ENCODE measurements around the gene CREBBP.

CREBBP gene

GRCh38 chr16:3881499-3881990, 1.0 kb upstream of the CREBBP start:
- no peak for DNase-seq (ENCODE audit: extremely low spot score, insufficient read length, low read depth)
- no peak for FAIRE-seq

DNA sequence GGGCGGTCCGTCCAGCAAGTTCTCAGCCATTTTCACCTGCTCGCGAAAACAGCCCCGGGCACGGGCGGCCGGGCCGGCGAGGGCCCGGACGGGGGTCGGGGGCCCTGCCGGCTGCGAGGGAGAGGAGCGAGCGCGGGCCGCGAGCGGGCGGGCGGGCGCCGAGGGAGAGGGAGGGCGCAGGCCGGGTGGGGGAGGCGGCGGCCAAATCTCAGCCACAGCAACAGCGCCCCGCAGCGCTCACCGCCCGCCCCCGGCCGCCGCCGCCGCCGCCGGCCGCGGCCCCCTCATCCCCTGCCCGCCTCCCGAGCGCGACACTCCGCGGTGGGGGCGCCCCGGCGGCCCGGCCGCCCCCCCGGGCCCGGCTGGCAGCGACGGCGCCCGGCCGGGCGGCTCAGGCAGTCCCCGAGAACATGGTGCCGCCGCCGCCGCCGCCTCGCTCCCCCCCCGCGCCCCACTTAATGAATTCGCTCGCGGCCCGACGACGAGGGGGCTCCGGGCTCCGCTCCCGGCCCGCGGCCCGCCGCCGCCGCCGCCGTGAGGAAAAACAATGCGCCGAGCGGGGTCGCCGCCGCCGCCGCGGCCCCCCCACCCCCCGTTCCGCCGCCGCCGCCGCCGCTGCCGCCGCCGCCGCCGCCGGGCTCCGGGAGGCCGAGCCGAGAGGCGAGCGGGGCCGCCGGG, 487 bp downstream of the CREBBP start:
- DNase-seq (ENCODE audit: extremely low spot score, insufficient read length, low read depth) (peak; percentile 40), FAIRE-seq (no peak)

DNA sequence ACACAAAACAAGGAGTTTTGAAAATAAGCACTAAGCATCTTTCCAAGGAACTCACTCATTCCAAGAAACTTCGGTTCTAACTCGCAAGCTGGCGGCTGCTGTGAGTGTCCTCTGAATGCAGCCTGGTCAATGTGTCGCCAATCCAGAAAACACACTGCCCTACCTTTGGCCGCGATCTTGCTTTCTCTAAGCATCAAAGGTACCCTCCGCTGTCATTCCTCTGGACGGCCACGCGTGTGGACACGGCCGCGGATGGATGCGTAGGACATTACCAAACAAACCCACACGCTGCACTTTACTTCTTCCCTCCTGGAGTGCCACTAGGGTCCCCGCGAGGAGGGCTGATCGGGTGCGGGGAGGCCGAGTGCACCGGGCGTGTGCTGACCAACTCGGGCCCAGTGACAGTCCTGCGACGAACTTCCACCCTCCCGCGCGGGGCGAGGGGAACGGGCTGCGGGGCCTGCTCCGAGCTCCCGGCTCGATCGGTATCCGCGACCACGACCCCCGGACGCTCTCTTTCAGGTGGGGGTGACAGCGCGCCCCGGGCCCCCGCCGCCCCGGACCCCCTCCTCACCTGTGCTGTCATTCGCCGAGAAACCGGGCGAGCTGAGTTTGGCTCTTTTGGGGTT, 1.1 kb downstream of the CREBBP start:
- no peak for DNase-seq (ENCODE audit: extremely low spot score, insufficient read length, low read depth)
- peak; percentile 46 for FAIRE-seq

DNA sequence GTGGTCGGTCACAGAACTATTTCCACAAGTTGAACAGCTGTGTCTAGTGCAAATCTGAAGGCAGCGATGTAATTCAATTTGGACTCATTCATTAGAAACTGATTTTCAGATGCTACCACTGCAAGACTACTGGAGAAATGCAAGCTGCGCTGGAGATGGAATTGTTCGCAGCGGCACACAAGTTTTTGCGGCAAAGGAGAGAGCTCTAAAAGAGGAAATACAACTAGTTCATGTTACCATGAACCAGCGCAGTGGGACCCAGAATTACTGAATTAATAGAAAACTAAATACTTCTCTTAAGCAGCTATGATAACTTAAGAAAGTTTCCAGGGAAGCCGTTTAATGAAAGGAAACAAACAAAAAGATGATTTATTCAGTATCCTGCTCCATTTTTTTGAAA, 1.9 kb downstream of the CREBBP start:
- peak; percentile 68 for FAIRE-seq

DNA sequence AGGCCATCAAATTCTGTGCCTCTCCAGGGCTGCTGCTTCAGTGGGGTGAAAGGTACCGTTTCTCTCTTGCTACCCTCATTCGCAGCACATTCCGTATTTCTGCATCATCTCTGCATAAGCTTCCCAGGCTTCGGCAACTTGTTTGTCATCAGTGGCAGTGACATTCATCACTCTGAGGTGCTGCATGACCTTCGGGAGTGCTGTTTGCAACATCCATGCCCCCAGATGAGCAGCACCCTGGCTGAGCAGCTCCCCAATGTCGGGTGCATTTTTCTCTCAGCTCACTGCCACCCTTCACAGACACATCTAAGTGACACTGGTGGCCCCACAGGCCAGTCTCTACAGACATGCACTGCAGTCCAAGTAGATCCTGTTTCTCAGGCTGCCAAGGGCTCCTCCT, 3.8 kb downstream of the CREBBP start:
- FAIRE-seq (no peak), DNase-seq (ENCODE audit: extremely low spot score, insufficient read length, low read depth) (no peak)

More for the DNA sequence above, 1.9 kb downstream of the CREBBP start:
- no peak for DNase-seq (ENCODE audit: extremely low spot score, insufficient read length, low read depth)

- FAIRE-seq (no peak), DNase-seq (ENCODE audit: extremely low spot score, insufficient read length, low read depth) (no peak)
Measured at GRCh38 chr16:3876160-3876559, 4.4 kb downstream of the CREBBP start.

- no peak for FAIRE-seq
Measured at GRCh38 chr16:3874794-3875692, 5.5 kb downstream of the CREBBP start.

GRCh38 chr16:3874242-3874641, 6.3 kb downstream of the CREBBP start:
- no peak for FAIRE-seq
- no peak for DNase-seq (ENCODE audit: extremely low spot score, insufficient read length, low read depth)

More at GRCh38 chr16:3874794-3875692, 5.5 kb downstream of the CREBBP start:
- no peak for DNase-seq (ENCODE audit: extremely low spot score, insufficient read length, low read depth)

GRCh38 chr16:3873482-3874173, 6.9 kb downstream of the CREBBP start:
- DNase-seq (ENCODE audit: extremely low spot score, insufficient read length, low read depth): no peak
- FAIRE-seq: no peak

DNA sequence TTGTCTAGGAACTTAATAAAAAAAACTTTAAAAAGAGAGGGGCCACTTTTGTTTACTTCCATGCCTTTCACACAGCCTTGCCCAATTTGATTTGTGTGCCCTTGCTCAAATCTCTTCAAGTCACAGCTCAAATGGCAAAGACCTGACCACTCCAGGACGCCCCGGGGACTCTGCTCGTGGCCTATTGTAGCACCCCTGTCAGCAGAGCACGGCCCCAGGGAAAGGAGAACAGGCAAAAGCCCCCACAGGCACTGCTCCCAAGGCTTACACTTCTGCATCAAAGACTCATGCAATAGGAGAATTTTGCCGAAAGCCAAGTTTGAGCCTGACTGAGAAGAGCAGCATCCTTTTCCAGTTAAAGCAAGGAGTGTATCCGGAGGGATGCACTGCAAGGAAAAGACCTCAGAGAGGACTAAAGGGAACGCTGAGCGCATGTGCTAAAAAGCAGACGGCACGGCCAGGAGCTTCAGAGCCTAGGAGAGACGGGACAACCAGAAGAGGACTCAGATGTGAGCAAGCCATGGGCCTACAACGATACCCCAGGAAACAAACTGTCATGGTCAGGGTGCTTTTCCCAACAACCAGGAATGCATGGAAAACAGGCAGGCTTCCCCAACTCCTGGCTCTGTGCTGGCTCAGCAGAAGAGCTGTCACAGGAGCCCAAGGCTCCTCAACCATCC, 8.2 kb downstream of the CREBBP start:
- no peak for DNase-seq (ENCODE audit: extremely low spot score, insufficient read length, low read depth)

DNA sequence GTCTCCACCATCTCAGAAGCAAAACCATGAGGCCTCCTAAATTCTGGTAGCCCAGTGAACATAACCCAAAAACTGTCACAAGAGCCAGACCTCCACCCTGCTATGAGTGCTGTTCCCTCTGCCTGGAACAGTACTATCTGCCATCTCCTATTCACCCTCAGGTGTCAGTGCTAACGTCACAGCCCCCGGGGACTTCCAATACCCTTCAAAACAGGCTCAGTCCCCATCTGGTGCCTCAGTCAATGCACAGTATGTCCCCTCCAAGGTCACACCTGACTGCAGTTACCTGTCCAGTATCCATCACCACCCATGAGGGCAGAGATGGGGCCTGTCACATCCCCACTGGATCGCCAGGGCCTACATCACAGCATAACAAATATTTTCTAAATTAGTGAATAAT, 11.5 kb downstream of the CREBBP start:
- DNase-seq (ENCODE audit: extremely low spot score, insufficient read length, low read depth): no peak
- FAIRE-seq: no peak

More for the DNA sequence above, 8.2 kb downstream of the CREBBP start:
- FAIRE-seq: no peak

GRCh38 chr16:3868556-3868955, 12.0 kb downstream of the CREBBP start:
- no peak for FAIRE-seq
- DNase-seq (ENCODE audit: extremely low spot score, insufficient read length, low read depth): no peak

DNA sequence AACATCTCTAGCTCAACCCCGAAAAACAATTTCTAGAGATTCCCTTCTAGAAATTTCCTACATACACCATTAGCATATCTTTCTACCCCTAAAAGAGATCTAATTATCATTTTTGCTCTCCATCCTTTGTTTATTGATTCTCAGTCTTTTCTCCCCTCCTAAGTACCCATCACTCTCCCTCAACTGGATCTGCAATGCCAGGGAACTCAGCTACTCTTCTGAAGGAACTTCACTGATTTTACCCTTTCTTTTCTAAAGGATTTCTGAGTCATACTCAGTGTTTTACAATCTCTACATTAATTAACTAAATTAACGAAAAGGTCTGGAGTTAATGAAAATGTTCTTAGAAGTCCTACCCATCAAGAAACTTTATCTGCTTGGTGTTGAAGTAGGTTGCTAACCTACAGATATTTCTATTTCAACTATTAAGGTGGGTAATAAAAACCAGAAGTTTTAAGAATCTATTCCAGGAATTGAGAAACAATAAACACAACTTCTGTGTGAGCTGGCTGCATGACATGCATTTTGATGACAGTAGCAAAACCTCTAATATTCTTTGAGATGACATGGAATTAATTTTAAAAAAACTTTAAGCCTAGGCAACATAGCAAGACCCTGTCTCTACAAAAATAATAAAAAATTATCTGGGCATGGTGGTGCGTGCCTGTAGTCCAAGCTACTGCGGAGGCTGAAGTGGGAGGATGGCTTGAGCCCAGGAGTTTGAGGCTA, 13.6 kb downstream of the CREBBP start:
- DNase-seq (ENCODE audit: extremely low spot score, insufficient read length, low read depth) (no peak), FAIRE-seq (no peak)

DNA sequence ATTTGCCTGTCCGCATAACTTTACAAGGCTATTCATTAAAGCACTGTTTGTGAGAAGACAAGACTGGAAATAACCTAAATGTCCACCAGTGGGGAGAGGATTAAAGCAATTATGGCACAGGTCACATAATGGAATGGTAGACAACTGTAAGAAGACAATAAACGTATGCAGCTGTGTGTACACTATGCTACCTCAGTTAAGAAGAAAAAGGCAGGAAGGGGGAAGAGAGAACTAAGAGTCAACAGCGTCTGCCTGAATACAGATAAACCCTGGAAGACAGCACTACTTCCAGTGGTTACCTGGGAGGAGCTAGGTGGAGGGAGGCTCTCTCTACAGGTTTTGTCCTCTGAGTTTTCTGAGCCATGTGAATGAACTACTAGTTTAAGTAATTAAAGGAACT, 15.3 kb downstream of the CREBBP start:
- DNase-seq (ENCODE audit: extremely low spot score, insufficient read length, low read depth) (no peak), FAIRE-seq (no peak)

- DNase-seq (ENCODE audit: extremely low spot score, insufficient read length, low read depth): no peak
- no peak for FAIRE-seq
Measured at GRCh38 chr16:3864562-3864961, 16.0 kb downstream of the CREBBP start.

DNA sequence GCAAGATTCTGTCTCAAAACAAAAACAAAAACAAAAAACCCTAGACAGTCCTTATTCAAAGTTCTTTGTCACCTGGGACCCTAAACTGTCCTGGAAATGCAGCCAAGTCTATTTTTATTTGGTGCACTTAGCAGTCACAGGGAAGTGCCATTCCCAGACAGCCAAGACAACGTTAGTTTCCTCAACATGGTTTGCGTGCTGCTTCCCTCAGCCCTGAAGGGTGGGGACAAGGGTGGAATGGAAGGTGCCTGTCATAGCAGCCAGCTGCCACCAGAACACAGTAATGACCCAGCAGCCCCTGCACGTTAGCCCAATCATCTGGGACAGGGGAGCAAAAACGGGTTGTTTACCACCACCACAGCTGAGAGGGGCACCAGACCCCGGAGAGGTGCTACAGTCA, 16.9 kb downstream of the CREBBP start:
- DNase-seq (ENCODE audit: extremely low spot score, insufficient read length, low read depth): no peak
- FAIRE-seq: no peak

DNA sequence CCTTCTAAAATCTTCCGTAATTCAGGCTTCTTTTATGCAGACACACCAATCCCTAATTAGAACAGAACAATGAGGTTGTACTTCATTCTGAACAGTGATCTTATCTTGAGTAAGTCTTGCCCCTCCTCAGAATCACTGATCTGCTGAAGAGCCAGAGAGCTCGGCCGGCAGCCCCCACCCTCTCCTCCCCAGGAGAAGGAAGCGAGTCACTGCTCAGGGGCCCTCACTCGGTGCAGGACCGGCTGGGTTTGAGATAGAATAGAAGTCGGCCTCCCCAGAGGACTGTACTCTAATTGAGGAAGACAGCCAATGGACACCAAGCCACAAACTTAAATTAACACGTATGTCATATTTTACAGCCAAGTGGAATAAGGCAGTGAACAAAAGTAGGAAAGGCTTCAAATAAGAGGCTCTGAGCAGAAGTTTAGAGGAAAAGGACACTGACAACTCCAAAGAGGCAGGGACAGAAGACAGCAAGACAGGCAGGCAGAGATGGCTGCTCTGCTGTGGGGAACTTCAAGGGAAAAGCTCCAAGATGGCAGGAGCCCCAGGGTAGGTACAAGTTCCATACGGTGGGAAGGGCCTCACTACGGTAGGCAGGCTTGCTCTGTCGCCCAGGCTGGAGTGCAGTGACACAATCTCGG, 18.6 kb downstream of the CREBBP start:
- FAIRE-seq (no peak), DNase-seq (ENCODE audit: extremely low spot score, insufficient read length, low read depth) (no peak)

DNA sequence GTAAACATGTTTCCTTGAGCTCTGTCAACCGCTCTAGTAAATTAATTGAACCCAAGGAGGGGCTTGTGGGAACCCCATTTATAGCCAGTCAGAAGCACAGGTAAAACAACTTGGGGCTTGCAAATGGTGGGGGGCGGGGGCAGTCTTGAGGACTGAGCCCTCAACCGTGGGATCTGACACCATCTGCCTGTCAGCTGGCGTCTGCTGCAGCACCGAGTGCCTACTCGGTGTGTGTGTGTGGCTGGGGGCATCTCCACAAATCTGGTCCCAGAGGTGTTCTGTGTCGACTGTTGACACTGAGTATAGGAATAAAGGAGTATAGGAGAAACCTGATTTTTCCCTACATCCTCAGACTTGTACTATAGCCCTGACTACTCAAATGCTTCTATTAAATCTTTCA, 20.6 kb downstream of the CREBBP start:
- FAIRE-seq (no peak), DNase-seq (ENCODE audit: extremely low spot score, insufficient read length, low read depth) (no peak)
